Epithelial cell of esophagus (primary cell): ENCODE data around the gene ZNF558.

Experiments
- DNase-seq: peaks from one replicate; pipeline ENCODE4 v3.0.0; 2010; ENCODE audit warnings: low read depth
- H3K4me3 ChIP-seq: 2 replicates; pipeline ENCODE4 v1.5.1; 2011; ENCODE audit warnings: mild to moderate bottlenecking, low read length, control low read depth
- CTCF ChIP-seq: IDR thresholded peaks from 2 replicates; pipeline ENCODE4 v1.5.1; 2011; ENCODE audit warnings: low read depth, mild to moderate bottlenecking, low read length, control low read depth, inconsistent platforms; ENCODE audit not compliant: insufficient read depth; ENCODE audit errors: missing control alignments

The ZNF558 gene

GRCh38 chr19:8831373-8831772, 731 bp downstream of the ZNF558 start:
- TF ChIP-seq CTCF, result no peak
- DNase-seq, result no peak

GRCh38 chr19:8827277-8827676, 4.8 kb downstream of the ZNF558 start:
- H3K4me3 ChIP-seq, result no peak overlapping the region
- no peak for TF ChIP-seq CTCF
- no peak for DNase-seq

More at GRCh38 chr19:8831373-8831772, 731 bp downstream of the ZNF558 start:
- peak overlapping the region; percentile 77 for H3K4me3 ChIP-seq

GRCh38 chr19:8826371-8826770, 5.7 kb downstream of the ZNF558 start:
- DNase-seq, result no peak
- H3K4me3 ChIP-seq, result no peak overlapping the region
- TF ChIP-seq CTCF, result no peak

DNA sequence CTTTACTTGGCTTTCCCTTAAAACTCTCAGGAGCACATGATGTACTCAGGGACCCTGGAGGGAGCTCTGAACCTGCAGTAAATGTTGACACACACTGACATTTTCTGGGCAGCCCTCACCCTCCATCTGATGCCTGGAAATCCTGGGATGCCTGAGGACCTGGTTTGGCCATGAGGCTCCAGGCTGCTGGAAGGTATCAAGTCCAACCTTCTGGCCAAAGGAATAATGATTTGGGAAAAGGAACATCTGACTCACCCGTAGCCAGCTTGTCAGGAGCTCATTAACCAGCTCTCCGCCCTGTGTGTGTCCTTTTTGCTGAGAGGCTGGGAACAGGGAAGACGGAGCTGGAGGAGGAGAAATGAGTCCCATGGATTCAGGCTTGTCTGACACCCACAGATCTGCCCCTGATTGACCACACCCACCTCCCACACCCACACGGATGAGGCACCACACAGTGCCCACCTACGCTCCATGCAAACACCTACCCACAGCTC, 10.3 kb downstream of the ZNF558 start:
- no peak for TF ChIP-seq CTCF
- DNase-seq, result no peak
- no peak overlapping the region for H3K4me3 ChIP-seq

- DNase-seq, result no peak
- no peak for TF ChIP-seq CTCF
- no peak overlapping the region for H3K4me3 ChIP-seq
Observed at GRCh38 chr19:8820234-8820633, 11.9 kb downstream of the ZNF558 start.

GRCh38 chr19:8815780-8816179, 16.3 kb downstream of the ZNF558 start:
- no peak for TF ChIP-seq CTCF
- no peak for DNase-seq
- no peak overlapping the region for H3K4me3 ChIP-seq

DNA sequence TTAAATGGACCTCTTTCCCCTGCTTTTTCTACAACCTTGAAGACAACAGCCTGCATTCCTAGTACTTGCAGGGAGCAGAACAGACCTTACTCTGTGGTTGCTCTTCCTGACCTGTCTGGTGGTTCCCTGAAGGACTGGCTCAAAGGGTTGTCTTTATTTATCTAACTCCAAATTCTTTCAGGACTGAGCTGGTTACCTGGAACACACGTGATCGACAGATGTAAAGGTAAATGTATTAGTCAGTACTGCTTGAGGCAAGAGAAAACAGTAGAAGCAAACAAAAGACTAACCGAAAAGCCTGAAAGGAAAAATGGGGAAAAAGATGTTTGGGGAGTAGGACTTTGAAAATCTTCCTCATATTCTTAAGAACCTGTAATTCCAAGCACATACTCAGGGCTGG, 17.9 kb downstream of the ZNF558 start:
- DNase-seq, result peak; percentile 41
- H3K4me3 ChIP-seq, result no peak overlapping the region
- TF ChIP-seq CTCF, result no peak
